GM18505 (cell line): ENCODE results near the gene BPGM.

Experiments used
- ATAC-seq: cut with Tn5 transposase; IDR thresholded peaks from one replicate; pipeline ENCODE4 v1.9.1; 2021; ENCODE audit not compliant: unreplicated experiment
- POLR2A ChIP-seq: IDR thresholded peaks from 4 replicates; pipeline ENCODE4 v1.6.1; 2011; ENCODE audit warnings: borderline replicate concordance; ENCODE audit not compliant: insufficient read depth, insufficient read length; ENCODE audit errors: extremely low read depth

Gene BPGM

DNA sequence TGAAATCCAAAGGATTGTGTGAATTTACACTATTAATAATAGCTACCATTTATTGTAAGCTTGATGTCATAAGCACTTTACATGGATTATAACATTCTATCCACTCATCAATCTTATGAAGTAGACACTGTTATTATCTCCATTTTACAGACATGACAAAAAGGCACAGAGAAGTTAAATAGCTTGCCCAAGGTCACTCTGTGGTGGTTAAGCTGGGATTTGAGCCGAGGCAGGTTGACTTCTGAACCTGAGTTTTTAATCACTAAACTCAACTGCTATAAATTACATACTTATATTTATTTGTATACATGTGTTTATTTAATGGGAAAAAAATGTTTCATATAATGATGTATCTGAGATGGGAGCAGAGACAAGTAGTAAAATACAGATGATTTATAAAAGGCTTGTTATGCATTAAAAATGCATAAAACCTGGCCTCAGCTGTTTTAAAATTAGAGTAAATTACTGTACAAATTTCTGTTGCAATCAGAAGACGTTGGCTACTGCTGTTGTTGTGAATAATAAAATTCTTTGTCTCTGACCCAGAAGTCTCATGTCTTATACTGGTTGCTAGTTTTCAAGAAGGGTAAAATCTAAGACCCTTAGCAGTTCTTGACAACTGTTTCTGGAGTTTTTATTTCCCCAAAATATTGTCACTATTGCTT, 71.7 kb downstream of the BPGM start:
- no peak for TF ChIP-seq POLR2A
- ATAC-seq = no peak

DNA sequence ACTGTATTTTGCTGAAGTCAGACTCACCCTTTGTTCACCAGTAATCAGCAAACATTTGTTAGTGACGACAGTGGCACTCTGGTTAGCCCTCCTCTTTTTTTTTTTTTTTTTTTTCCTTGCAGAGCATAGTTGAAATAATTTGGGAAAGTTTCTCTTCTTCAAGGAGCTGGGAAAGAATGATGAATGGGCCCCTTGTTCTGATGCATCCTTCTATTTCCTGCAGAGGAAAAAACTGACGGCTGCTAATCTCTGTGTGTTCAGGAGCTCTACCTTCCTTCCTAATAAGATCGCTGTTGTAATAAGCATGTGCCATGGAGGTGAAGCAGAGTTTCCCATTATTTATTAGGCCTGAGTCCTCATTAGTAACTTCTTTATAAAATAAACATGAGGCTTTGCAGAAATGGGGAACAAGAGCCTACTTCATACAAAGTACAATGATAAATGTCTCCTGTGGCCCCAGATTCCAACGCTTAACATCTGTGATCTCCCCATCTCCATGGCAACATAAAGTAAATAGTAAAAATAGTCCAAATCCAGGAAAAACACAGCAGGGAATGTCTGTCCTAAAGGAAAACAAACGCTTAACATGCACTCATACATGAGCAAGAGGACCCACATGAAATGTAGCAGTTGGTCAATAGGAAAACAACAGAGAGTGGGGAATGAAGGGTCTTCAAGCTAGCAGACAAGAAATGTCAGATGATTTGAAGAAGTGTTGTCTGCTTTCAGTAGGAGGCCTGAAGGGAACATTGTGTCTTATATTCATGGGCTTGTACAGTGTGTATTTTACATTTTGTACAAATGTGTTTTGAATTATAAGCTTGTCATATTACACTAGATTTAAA, 73.7 kb downstream of the BPGM start:
- ATAC-seq = no peak
- TF ChIP-seq POLR2A = no peak

GRCh38 chr7:134721171-134721570, 74.5 kb downstream of the BPGM start:
- no peak for TF ChIP-seq POLR2A
- ATAC-seq = no peak

- no peak for TF ChIP-seq POLR2A
- no peak for ATAC-seq
Observed at GRCh38 chr7:134722786-134723322, 76.2 kb downstream of the BPGM start.

DNA sequence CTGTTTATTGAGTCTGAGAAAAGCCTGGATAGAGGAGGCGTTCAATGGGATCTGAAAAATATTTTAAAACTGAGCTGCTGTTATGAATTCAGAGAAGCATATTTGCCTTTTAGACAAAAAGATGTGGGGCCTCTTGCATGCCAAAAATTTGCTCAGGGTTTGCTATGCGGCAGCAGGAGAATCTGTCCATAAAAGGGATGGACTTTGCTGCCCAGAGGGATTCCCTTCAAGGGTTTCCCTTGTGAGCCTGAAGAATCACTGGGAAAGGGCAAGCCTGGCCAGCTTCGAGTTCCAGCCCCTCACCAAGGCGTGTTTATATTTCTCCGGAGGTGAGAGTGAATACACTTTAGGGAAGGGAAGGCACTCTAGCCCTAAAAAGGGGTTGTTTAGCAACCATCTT, 77.2 kb downstream of the BPGM start:
- ATAC-seq = no peak
- TF ChIP-seq POLR2A = no peak

DNA sequence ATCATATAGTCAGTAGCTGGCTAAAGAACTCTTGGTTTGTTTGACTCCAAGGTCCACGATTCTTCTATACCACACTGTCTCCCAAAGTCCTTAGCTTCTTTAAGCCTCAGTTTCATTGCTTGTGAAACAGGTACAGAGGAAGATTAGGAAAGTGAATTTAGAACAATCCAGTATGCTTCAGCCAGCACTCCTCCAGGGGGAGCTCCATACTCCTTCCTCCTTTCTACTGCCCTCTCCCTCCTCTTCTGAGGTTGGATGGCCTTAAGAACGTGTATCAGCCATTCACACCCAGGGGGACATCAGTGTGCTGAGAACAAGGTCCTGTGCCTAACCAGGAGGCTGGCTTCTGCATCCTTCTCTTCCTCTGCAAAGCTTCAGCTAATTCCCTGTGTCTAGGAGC, 78.0 kb downstream of the BPGM start:
- peak; percentile 55 for ATAC-seq
- no peak for TF ChIP-seq POLR2A

DNA sequence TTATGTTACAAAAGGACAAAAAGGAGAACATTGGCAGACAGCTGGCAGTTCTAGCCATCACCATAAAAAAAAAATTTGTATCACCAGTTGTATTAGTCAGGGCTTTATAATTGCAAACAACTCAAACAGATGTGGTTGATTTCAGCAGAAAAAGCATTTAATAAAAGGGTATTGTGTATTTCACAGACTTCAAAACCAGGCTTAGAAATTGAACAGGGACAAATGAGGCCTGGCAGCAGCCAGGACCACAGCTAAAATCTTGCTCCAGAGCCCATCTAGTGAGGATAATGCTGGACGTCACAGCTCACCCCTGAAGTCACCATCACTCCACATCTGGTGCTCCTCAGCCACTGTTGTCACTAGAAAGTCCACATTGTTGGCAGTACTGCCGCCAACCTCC, 79.9 kb downstream of the BPGM start:
- no peak for ATAC-seq
- TF ChIP-seq POLR2A = no peak

DNA sequence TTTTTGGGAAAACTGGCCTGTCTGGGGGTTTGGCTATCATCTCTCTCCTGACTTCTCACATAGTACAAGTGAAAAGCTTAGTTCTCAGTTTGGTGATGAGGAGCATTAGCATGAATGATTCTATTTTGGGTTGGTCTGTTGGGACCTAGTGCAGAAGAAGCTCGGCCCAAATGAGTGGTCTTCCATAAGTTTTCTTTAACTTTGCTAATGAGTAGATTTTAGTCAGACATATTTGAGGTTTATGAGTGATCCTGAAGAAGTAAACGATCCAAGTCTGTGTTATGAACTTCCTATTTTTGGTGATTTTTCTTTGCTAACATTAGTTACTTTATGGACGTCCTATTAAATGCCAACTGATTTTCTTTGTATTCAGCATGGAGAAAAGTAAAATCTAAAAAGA, 81.1 kb downstream of the BPGM start:
- TF ChIP-seq POLR2A = no peak
- ATAC-seq = no peak
